GM18502 (cell line): Measurements from ENCODE around the gene TMEM237.

Experiments used
- ATAC-seq: cut with Tn5 transposase; IDR thresholded peaks from one replicate; pipeline ENCODE4 v1.9.1; 2021; ENCODE audit warnings: mild to moderate bottlenecking; ENCODE audit not compliant: unreplicated experiment, poor library complexity

The TMEM237 gene

DNA sequence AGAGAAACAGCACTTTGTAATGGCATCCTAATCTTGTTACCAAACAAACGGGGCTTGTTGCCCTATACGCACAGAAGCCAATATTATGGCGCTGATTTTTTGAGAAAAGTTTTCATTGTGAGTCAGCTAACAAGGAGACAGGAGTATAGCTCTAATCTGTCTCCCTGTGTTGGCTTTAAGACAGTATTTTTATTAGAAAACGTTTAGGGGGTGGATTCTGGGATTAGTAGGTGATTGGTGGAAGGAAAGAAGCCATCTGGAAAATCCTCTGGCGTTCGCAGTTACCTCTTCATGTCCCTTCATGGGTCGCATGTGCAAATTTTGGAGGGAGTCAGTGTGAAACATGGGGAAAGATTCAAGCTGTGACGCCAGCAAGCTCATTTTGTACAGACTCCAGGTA is 698 bp upstream of the TMEM237 start:
- ATAC-seq: no peak

DNA sequence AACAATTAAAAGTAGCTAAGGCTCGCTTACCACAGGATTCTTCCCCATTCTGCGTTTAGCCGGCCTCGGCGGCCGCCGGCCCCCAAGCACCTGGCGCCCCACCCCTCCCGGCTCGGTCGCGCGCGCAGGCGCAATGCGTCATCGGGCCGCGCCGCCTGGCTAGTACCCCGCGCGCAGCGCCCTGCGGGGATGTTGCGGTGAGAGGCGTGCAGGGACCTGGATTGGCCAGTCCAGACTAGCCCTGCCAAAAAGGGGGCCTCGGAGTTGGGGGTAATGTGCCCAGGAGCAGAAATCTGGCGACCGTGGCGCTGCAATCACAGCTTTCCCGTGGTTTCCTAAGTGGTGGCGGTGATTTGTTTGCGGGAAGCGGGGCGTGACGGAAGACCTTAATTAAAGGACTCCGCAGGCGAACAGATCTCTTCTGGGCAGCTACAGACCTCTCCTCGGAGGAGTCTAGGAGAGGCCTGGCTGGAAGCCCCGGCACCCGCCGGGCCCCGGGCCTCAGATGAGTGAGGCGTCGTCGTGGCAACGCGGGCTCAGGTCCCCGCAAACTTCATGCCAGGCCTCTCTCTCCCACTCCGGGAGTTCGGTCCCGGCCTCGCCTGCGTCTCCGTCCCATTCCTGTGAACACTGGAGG is 606 bp downstream of the TMEM237 start:
- ATAC-seq: peak; percentile 81

DNA sequence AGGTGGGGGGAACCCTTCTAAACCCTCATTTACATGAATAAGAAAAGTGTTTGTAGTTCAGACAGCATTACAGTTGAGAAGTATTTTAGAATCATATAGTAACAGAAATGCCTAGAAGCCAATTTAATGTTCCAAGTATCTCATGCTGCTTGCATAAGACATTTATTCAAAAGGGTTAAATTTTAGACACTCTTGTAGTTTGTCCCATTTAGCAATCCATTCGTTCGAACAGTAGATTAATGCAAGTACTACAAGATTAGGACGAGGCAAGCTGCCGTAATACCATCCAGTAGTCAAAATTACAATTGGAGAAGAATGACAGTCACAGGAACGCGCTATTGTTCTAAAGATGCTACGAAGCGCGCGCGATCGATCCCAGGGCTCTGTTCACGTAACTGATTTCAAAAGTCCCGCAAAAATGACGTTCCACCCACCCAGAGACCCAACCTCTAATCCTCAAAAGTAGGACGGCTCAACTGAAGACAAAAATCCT is 1.2 kb downstream of the TMEM237 start:
- ATAC-seq: peak; percentile 57

DNA sequence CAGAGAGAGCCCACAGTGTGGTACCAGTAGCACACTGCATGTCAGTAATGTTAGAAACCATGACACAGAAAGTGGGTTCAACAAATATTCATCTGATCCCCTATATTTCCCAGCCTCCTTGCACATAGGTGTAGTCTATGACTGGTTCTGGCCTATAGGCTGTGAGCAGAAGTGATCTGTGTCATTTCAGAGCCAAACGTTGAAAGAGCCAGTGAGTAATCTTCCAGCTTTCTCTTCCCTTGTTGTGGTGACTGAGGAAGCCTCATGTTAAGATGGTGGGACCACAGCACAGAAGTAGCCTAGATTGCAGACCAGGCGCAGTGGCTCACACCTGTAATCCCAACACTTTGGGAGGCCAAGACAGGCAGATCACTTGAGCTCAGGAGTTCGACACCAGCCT is 4.1 kb downstream of the TMEM237 start:
- ATAC-seq: no peak

DNA sequence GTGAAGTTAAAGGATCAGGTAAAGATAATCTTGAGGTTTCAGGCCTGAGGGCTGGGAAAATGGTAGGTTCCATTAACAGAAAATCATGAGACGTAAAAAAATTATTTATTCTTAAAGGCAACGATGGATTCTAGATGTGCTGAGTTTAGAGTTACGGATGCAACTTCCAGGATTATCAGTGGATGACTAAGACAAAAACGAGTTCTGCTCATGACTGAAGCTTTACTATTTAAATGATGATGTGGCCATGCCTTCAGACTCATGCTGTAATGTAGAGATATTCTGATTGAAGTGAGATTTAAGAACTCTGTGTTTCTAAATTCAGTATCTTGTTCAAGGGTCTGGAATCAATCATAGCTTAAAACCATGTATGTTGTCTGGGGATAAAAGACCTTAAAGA is 5.0 kb downstream of the TMEM237 start:
- no peak for ATAC-seq

DNA sequence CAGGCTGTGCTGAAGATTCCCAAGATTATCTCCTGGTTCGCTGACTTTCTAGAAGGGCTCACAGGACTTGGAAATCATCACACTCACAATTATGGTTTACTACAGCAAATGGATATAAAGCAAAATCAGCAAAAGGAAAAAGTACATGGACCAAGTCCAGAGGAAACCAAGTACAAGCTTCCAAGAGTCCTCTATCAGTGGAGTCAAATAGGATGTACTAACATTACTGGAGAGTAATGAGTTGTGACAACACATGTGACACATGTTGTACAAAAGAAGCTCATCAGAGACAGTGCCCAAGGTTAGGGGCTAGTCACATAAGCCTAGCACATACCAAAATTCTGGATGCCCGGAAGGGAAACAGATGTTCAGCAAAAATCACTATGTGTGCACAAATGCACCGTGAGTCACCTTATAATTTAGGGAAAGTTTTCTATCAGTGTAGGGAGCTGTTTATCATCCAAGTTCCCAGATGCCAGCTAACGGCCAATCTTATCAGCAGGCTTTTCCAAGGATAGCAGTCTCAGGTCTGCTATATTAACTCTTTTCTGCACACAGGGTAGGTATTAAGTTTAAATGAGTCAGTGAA is 9.5 kb downstream of the TMEM237 start:
- ATAC-seq: no peak

DNA sequence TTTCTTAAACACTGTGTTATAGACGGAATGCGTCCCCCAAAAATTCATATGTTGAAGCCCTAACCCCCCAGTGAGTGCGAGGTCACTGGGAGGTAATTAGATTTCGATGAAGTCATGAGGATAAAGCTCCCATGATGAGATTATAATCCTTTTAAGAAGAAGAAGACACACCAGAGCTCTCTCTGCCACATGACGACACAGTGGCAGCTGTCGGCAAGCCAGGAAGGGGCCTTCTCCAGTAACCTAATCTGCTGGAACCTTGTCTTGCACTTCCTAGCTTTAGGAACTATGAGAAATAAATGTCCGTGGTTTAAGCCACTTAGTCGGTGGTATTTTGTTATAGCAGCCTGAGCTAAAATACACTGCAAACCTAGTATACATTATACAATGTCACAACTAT is 12.3 kb downstream of the TMEM237 start:
- ATAC-seq: no peak

DNA sequence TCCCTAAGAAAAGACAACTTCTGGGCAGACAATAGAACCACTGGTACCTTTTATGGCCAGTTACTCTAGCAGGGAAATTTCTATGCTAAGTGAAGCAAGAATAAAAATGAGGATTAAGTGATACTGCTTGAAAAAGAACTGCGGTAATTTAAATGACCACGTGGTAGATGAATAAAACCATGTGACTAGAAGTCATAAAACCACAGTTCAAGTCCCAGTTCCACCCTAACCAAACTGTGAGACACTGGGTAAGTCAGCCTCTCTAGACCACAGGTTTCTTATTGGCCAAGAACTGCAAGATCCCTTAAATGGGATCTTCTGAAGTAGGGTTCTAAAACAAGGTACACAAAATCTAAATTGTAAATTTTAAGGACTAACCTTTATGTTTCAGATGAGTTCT is 12.7 kb downstream of the TMEM237 start:
- ATAC-seq: no peak

DNA sequence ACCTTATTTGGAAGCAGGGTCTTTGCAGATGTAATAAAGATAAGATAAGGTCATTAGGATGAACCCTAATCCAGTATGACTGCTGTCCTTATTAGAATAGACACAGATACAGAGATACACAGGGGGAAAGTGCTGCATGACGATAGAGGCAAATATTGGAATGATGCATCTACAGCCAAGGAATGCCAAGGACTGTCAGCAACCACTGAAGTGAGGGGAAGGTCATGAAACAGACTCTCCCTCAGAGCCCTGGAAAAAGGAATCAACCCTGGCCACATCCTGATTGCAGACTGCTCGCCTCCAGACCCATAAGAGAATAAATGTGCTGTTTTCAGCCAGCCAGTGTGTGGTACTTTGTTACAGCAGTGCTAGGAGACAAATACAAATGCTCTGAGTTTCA is 14.8 kb downstream of the TMEM237 start:
- ATAC-seq: no peak

DNA sequence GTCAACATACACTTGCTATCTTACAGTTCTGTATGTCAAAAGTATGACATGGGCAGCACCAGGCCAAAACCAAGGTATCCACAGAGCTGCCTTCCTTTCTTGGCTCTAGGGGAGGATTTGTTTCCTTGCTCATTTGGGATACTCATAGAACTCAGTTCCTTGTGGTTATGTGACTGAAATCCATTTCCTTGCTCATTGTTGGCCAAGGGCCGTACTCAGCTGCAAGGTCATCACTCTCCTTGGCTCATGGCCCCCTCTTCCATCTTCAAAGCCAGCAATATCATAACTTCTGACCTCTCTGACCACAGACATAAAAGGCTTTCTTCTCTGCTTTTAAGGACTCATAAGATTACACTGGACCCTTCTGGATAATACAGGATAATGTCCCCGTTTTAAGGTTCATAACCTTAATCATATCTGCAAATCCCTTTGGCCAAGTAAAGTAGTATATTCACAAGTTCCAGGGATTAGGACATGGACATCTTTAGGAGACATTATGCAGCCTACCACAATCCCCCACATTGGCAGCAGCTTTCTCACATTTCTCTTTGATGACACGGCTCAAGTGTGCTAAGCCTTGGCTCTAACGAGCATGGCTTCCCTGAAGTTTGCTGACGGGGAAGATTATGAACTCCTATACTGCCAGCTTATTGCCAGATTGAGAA is 20.9 kb downstream of the TMEM237 start:
- no peak for ATAC-seq

DNA sequence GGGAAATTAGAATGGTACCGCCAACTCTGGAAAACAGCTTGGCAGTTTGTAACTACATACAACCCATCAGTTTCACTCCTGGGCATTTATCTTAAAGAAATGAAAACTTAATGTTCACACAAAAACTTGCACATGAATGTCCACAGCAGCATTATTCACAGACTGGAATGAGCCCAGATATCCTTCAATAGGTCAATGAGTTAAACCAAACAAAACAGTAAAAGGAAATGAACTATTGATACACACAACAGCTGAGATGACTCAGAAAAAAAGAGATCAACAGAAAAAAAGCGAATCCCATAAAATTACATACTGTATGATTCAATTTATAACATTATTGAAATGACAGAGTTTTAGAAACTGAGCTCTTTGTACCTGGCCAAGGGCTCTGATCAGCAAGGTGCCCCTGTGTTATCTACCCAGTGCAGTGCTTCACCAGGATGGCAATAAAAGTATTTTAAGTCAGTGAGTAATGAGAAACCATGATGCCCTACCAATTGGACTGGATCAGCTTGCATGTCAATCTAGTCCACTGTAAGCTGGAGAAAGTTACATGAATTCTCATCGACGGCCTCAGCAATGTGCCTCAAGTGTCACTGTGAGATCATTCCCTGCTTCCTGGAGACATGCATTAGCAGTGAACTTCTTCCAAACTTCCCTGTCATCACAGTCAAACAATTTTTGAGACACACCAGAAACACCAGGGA is 21.9 kb downstream of the TMEM237 start:
- ATAC-seq: no peak

DNA sequence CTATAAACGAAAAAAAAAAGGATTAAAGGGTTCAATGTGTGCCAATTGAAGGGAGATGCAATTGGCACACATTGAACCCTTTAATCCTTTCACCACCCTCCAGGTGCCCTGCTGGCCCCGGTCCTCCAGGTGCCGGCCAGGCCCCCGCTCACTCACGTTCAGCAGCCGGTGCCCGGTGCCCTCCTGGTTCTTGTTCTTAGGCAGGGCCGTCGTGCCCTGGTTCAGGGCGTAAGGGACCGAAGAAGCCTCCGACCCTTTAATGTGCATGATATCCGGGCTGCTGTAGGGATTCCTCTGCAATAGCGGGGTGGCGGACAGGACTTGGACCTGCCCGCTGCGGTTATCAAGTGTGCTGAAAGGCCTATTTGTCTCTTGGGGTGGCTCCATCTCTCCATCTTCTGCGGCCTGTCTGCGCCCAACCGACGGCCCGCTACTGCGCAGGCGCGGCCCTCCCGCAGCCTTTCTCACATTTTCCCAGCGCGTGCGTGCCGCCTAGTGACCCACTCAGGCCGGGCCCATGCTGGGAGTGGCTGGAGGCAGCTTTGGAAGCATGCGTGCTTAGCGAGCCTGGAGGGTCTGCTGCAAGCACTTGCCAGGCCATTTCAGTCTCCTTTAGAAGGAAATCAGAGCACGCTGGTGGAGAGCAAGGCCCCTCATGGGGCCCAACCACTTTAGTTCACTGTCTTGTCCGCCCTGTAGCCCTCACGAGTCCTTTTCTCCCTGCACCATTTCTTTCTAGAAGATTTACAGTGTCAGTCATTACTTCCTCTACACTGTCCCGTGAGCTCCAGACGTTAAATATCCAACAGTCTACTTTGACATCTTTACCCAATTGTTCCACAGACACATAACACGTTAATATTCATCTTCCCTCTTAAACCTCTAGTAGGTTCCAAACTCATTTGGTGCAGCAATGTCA is 24.3 kb downstream of the TMEM237 start:
- no peak for ATAC-seq

DNA sequence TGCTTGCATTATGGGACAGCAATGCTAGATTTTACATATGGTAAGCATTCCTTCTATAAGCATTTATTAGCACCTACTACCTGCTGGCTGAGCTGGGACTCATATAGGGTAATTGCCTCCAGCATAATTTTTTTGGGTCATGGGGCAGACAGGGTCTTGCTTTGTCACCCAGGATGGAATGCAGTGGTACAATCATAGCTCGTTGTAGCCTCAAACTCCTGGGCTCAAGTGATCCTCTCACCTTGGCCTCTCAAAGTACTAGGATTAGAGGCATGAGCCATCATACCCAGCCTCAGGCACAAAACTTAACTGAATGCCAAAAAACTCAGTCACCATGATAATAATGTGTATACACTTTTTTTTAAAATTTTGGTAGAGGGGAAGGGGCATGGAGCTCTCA is 35.3 kb downstream of the TMEM237 start:
- no peak for ATAC-seq

DNA sequence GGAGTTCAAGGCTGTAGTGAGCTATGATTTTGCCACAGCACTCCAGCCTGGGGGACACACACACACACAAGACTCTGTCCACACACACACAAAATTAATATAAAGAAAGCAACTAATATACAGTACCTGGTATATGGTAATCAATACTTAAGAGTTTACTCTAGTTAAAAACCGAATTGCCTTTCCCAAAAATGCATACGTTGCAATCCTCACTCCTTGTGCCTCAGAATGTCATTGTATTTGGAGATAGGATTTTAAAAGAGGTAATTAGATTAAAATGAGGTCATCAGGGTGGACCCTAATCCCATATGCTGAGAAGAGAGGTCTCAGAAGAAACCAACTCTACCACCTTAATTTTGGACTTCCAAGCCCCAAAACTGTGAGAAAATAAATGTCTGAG is 35.7 kb downstream of the TMEM237 start:
- no peak for ATAC-seq

DNA sequence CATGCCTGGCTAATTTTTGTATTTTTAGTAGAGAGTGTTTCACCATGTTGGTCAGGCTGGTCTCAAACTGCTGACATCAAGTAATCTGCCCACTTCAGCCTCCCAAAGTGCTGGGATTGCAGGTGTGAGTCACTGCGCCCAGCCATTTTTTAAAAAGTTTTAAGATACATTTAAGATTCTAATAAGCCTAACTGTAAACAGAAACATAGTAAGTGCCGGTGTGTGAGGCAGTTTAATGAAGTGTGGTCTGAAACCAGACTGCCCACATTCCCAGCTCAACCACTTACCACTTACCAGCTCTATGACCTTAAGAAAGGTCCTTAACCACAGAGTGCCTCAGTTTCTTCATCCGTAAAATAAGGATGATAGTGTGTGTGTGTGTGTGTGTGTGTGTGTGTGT is 42.4 kb downstream of the TMEM237 start:
- no peak for ATAC-seq

DNA sequence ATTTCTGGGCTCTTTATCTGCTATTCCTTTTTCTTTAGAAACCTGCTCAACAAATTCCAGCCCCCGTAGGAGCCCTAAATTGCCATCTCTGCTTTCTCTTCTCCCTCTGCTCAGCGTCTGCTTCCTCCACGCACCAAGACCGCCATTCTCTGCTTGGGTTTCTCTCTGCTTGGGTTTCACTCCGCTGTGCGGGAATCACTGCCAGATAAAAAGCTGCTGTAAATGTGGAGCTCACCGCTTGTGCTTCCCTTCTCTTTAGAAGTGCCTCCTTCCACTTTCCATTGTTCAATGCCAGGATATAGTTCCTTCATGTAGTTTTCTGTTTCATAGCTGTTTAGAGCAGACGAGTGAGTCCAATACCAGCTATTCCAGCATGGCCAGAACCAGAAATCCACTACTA is 45.9 kb downstream of the TMEM237 start:
- ATAC-seq: no peak

DNA sequence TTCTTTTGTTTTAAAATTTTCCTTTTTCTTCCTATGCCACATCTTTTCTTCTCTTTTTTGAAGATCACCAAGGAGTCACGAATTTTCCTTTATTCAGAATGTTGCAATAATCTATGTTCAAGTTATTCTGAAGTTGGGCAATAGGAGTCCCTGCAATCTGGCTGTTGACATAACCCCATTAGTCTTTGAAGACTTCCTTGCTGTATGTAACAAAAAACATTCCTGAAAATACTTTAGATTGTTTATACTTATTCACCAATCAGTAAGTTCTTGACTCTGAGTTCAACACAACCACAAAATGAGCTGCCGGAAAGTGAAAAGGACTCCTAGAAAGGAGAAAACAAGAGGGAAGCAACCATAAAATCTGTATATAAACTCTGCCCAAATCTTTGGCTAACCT is 62.8 kb downstream of the TMEM237 start:
- no peak for ATAC-seq

DNA sequence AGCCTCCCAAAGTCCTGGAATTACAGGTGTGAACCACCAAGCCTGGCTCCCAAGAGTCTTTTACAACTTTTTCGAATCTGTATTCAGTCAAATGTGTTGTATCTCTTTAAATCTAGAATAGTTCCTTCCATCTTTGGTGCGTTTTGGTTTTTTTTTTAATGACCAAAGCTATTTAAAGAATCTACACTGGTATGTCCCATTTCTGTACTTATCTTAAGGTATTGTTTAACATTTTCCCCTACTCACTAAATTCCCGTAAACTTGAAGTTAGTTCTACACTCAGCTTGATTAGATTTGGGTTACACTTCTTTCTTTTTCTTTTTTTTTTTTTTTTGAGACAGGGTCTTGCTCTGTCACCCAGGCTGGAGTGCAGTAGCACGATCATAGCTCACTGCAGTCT is 63.8 kb downstream of the TMEM237 start:
- no peak for ATAC-seq

DNA sequence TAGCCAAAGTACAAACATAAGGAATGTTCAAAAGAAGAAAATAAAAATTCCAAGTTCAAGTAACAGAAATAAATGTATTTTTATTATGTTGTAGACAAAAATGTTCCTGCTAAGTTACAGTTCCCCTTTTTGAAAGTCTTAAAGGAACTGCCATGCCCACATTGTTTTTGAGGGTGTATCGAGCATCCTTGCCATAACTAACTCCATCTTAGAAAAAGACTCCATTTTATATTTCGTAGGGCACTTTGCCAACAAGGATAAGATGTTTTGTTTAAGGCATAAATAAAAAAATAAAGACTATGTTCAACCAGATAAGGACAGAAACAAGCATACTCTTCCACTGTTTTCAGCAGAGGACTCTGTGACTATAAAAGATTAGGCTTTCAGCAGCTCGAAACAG is 67.3 kb downstream of the TMEM237 start:
- ATAC-seq: no peak

DNA sequence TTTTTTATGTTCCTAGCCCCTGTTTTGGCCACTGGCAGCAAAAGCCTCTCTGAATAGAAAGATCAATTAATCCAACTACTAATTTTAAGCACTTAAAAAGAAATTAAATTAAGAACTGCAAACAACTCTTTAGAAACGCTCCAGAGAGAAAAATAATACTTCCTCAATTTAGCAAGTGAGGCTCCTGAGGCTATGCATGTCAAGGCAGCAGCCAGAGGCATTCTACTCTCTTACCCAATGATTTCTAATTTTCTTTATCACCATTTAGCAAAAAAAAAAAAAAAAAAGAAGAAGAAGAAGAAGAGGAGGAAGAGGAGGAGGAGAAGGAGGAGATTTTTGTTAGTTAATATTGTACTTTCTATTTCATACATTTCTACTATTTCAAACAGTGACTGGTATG is 68.5 kb downstream of the TMEM237 start:
- no peak for ATAC-seq
